NCI-H146 treated with DMSO at 0.1 percent for 48 hours (cell line): ENCODE results near the gene NBPF3.
"Not testable (repeated sequence)": the region's sequence is repeated elsewhere in the genome, so short reads cannot be mapped to it uniquely, and the experiment has no call there.

Source experiments
- DNase-seq: peaks from one replicate; lab custom pipeline; 2025; ENCODE audit not compliant: unreplicated experiment; lab: John Stamatoyannopoulos, UW

Gene NBPF3

GRCh38 chr1:21438646-21439312, 1.2 kb upstream of the NBPF3 start:
- DNase-seq = not testable (repeated sequence)

DNA sequence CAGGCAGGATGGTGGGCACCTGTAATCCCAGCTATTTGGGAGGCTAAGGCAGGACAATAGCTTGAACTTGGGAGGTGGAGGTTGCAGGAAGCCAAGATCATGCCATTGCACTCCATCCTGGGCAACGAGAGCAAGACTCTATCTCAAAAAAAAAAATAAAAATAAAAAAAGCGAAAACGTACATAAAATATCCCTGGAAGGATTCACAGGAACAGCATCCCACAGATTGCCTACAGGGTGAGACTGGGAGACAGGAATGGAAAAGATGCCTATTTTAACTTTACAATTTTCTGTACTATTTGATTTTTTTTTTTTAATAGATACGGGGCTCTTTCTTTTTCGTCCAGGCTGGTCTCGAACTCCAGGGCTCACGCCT, 604 bp upstream of the NBPF3 start:
- DNase-seq = no peak

- DNase-seq = not testable (repeated sequence)
Observed at GRCh38 chr1:21440630-21441125, 741 bp downstream of the NBPF3 start.

GRCh38 chr1:21446647-21447046, 6.7 kb downstream of the NBPF3 start:
- not testable (repeated sequence) for DNase-seq

GRCh38 chr1:21447311-21447710, 7.4 kb downstream of the NBPF3 start:
- no peak for DNase-seq

DNA sequence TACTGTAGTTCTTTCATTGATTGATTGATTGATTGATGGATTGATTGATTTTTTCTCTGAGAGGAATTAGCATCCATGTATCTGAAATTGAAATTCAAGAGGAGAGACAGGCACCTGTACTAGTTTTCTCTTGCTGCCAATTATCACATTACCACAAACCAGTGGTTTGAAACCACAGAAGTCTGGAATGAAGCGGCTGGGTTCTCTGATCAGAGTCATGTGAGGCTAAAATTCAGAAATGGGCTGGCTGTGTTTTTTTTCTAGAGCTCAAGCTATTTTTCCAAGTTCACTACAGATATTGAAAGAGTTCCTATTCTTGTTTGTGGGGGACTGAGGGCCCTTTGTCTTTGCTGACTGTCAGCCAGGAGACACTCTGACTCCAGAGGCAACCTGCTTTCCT, 10.0 kb downstream of the NBPF3 start:
- no peak for DNase-seq

GRCh38 chr1:21451212-21451611, 11.3 kb downstream of the NBPF3 start:
- DNase-seq = no peak

DNA sequence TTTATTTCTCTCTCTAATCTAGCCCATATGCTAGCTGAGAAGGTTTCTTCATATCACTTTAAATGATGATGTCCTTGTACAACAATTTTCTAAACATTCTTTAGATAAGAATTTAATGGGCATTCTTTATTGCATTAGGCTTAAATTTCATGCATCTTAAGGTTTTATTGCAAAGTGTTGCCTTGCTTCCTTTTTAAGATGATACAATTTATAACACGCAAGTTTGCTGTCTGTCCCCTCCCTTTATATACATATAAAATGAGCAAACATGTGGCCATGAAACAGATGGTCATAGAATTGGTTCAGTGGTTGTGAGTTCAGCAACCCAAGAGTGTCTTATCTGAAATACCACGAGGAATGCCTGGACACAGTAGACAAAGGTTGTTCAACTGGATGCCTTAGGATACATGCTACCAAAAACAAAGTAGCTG, 12.1 kb downstream of the NBPF3 start:
- DNase-seq = no peak

DNA sequence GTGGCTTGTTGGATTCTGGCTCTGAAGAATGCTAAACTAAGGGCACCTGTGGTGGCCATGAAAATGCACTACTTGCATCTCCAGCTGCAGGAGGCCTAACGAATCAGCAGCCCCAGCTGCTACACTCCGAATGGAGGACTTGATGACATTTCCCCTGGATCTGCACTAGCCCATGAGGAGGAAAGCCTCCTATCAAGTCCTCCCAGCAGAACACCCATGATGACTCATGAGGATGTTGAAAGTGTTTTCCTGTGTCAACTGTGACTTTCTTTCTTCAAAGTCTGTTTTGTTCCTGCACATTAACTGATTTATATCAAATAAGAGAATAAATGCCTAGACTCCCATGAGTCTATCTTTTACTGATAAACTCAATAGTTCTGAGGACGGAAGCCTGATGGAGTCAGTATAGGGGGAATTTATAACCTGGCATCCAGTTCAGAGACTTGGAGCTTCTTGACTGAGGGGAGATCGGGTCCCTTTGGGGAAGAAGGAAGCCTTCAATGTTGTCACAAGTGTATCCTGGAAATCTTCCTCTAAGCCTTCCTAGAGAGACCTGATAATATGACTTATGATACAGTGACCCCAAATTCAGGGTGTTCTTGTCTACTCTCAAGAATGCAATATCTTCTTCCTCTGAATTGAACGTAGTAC, 14.2 kb downstream of the NBPF3 start:
- not testable (repeated sequence) for DNase-seq

- DNase-seq = not testable (repeated sequence)
Observed at GRCh38 chr1:21454904-21455303, 15.0 kb downstream of the NBPF3 start.

GRCh38 chr1:21457654-21458053, 17.7 kb downstream of the NBPF3 start:
- DNase-seq = no peak

DNA sequence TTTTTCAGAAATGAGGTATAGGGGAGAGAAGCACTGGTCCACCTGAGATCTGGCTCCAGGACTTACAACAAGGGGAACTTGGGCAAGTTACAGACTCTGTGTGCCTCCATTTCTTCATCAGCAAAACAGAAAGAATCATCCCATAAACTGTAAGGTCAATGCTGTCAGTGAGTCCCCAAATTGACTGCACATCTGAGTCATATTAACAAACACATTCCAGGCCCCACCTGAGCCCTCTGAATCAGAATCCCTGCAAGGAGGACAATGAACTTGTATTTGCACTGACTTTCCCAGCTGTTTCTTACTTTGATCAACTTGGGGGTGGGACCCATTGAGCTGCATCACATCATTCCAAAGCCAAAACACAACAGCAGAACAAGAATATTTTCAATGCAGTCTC, 25.2 kb downstream of the NBPF3 start:
- DNase-seq = not testable (repeated sequence)

DNA sequence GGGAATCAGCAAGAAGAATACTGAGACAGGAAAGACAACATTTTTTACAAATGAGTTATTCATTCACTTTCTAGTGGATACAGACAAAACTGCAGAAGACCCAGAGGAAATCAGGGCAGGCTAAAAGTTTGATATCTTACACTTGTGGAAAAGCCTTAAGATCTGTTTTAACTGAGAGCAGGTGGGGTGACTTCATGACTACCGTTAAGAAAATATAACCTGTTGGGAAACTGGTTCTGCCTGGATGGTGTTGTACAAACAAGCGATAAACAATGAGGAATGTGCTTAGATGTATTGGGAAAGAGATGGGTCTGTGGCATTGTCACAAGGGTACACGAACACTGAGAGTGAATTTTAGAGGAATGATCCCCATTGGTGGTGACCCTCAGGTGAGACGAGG, 28.0 kb downstream of the NBPF3 start:
- DNase-seq = not testable (repeated sequence)

DNA sequence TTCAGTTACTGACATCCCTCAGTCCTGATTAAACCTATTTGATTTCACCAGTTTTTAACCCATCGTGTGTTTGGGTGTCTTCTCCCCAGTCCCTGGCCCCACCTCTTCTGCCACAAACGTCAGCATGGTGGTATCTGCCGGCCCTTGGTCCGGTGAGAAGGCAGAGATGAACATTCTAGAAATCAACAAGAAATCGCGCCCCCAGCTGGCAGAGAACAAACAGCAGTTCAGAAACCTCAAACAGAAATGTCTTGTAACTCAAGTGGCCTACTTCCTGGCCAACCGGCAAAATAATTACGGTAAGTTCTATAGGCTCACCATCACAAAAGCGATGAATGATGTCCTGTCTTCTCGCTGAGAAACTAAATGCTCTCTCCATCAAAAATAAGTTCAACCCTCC, 28.7 kb downstream of the NBPF3 start:
- DNase-seq = no peak

- DNase-seq = no peak
Observed at GRCh38 chr1:21469581-21469980, 29.6 kb downstream of the NBPF3 start.

- no peak for DNase-seq
Observed at GRCh38 chr1:21472861-21473260, 32.9 kb downstream of the NBPF3 start.

GRCh38 chr1:21478356-21478755, 38.4 kb downstream of the NBPF3 start:
- no peak for DNase-seq

DNA sequence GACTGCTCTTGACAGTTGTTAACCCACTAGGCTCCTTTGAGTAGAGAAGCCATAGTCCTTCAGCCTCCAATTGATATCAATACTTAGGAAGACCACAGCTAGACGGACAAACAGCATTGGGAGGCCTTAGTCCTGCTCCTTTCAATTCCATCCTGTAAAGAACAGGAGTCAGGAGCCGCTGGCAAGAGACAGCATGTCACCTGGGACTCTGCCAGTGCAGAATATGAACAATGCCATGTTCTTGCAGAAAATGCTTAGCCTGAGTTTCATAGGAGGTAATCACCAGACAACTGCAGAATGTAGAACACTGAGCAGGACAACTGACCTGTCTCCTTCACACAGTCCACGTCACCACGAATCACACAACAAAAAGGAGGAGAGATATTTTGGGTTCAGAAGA, 43.9 kb downstream of the NBPF3 start:
- not testable (repeated sequence) for DNase-seq

- no peak for DNase-seq
Observed at GRCh38 chr1:21489146-21489545, 49.2 kb downstream of the NBPF3 start.

GRCh38 chr1:21490774-21491487, 51.0 kb downstream of the NBPF3 start:
- no peak for DNase-seq

DNA sequence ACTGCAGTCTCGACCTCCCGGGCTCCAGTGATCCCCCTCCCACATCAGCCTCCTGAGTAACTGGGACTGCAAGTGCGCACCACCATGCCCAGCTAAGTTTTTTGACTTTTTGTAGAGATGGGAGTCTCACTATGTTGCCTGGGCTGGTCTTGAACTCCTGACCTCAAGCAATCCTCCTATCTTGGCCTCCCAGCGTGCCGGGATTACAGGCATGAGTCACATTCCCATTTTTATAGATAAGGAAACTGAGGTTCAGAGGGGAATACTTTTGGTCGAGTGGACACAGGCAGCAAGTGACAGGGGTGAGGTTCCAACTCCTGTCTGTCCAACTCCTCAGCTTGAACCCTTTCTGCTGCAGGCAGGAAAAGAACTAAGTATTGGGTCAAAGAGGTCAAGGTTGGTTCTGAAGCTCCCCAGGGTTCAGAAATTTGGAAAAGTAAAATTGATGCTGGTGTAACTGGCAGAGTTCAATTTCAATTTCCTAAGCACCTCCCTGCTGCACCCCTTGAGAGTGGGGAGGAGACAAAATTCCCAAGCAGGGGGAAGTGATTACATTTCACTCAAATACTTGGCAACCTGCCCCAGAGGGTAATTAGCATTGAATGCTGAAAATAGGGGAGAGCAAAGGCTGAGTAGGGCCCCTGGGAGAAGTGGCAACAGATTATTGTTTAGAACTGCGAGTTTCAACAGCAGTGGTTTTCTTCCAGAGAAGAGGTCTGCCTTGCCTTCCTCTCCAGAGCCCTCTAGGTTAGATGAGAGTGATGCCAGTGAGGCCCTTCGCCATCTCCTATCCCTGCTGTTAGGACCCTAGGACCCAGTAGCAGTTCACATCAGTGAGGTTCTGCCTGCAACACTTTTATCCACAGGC, 51.8 kb downstream of the NBPF3 start:
- peak; percentile 39 for DNase-seq
